HepG2 (cell line): Measurements from ENCODE around the gene NINL. TPM values are rescaled to one million over a fixed set of nuclear protein-coding genes. Genes with fewer than 3 reads are reported as not detected.

Experiments used
- ATF6 ChIP-seq: sonication (generic); formaldehyde crosslinking; conservative IDR thresholded peaks from 2 replicates; pipeline ENCODE4 v1.4.0; 2020; ENCODE audit warnings: missing genetic modification reagents
- BHLHE40 ChIP-seq: IDR thresholded peaks from 2 replicates; pipeline ENCODE4 v1.6.1; 2011; ENCODE audit warnings: low read length, improper control_type of control experiment
- HMGA1 ChIP-seq: sonication (generic); formaldehyde crosslinking; conservative IDR thresholded peaks from 2 replicates; pipeline ENCODE4 v1.4.0; 2020; ENCODE audit warnings: missing genetic modification reagents
- KDM5B ChIP-seq: sonication (generic); formaldehyde crosslinking; IDR thresholded peaks from 2 replicates; pipeline ENCODE4 v1.4.0; 2020; ENCODE audit warnings: missing genetic modification reagents, mild to moderate bottlenecking, borderline replicate concordance
- MAF1 ChIP-seq: sonication (generic); formaldehyde crosslinking; IDR thresholded peaks from 2 replicates; pipeline ENCODE4 v1.5.0; 2020; ENCODE audit warnings: missing genetic modification reagents, borderline replicate concordance
- MED13 ChIP-seq: sonication (generic); formaldehyde crosslinking; IDR thresholded peaks from 2 replicates; pipeline ENCODE4 v1.5.0; 2020; ENCODE audit warnings: missing genetic modification reagents
- NFRKB ChIP-seq: fragments of 450-650 bp; IDR thresholded peaks from 2 replicates; pipeline ENCODE4 v1.6.1; 2017
- REST ChIP-seq, 2 experiments: IDR thresholded peaks; 2 replicates each; pipeline ENCODE4 v1.6.1; 2011 to 2012; ENCODE audit warnings: low read length in 2 of 2, borderline replicate concordance in 1 of 2, low read depth in 1 of 2, mild to moderate bottlenecking in 1 of 2, moderate library complexity in 1 of 2
- SOX13 ChIP-seq, 3 experiments: fragments of 450-650 bp in 1 of 3; sonication (generic) in 1 of 3; formaldehyde crosslinking in 1 of 3; IDR thresholded peaks in 2 of 3; conservative IDR thresholded peaks in 1 of 3; 2 replicates each; pipeline versions ENCODE4 v1.5.0 to v1.6.1; 2016 to 2020; ENCODE audit warnings: antibody characterized with exemption in 1 of 3, mild to moderate bottlenecking in 1 of 3, missing compliant biosample characterization in 1 of 3, missing genetic modification reagents in 1 of 3, moderate library complexity in 1 of 3
- SRF ChIP-seq: IDR thresholded peaks from 2 replicates; pipeline ENCODE4 v1.6.1; 2011; ENCODE audit warnings: mild to moderate bottlenecking, low read depth, low read length, moderate library complexity
- YEATS4 ChIP-seq: sonication (generic); formaldehyde crosslinking; IDR thresholded peaks from 2 replicates; pipeline ENCODE4 v1.4.0; 2020; ENCODE audit warnings: missing genetic modification reagents, borderline replicate concordance
- ZNF18 ChIP-seq: sonication (generic); formaldehyde crosslinking; IDR thresholded peaks from 2 replicates; pipeline ENCODE4 v1.8.0; 2022; ENCODE audit warnings: mild to moderate bottlenecking, missing genetic modification reagents; ENCODE audit not compliant: insufficient replicate concordance
- ZNF263 ChIP-seq: sonication (generic); formaldehyde crosslinking; IDR thresholded peaks from 2 replicates; pipeline ENCODE4 v1.4.0; 2020; ENCODE audit warnings: missing genetic modification reagents
- ZNF550 ChIP-seq: sonication (generic); formaldehyde crosslinking; IDR thresholded peaks from 2 replicates; pipeline ENCODE4 v1.4.0; 2020; ENCODE audit warnings: mild to moderate bottlenecking, missing genetic modification reagents, borderline replicate concordance
- ZNF574 ChIP-seq: sonication (generic); formaldehyde crosslinking; IDR thresholded peaks from 2 replicates; pipeline ENCODE4 v1.4.0; 2020; ENCODE audit warnings: missing genetic modification reagents
- ZNF639 ChIP-seq: conservative IDR thresholded peaks from 2 replicates; pipeline ENCODE4 v1.6.1; 2018; ENCODE audit warnings: missing genetic modification reagents
- polyA plus RNA-seq, 8 experiments: library from polyadenylated mRNA; depleted of rRNA in 3 of 8; stranded (reverse) in 7 of 8; unstranded in 1 of 8; fragments of >200 nt; fragmentation: Illumina TruSeq in 4 of 8; extraction: Trizol in 4 of 8; gene quantifications; 2 replicates each; pipeline versions ENCODE4 v1.2.1 to v1.2.3, GENCODE V29; 2011 to 2016; ENCODE audit warnings: low read depth in 4 of 8, missing spikeins in 1 of 8, mixed read lengths in 1 of 8; ENCODE audit not compliant: insufficient read depth in 1 of 8
- total RNA-seq, 5 experiments: library from RNA; depleted of rRNA; stranded (reverse); fragments of >200 nt; fragmentation: Illumina TruSeq; extraction: Trizol; gene quantifications; 2 replicates each; pipeline ENCODE4 v1.2.3, GENCODE V29; 2016; ENCODE audit warnings: low read depth in 1 of 5

NINL gene
- total and polyA plus RNA-seq, 2 of the 13 experiments (the other 11 are each of a cell fraction or from before 2014, with no cell fraction given) = 32.3 to 34.3 TPM

- peak; percentile 89 for TF ChIP-seq ZNF263 (CRISPR knock-in tag)
- TF ChIP-seq YEATS4 (CRISPR knock-in tag) = peak; percentile 50; the same call in 1 of the 2 replicates
- peak; percentile 81 for TF ChIP-seq BHLHE40
- TF ChIP-seq MED13 (CRISPR knock-in tag) = no peak
- no peak for TF ChIP-seq NFRKB
- TF ChIP-seq SRF = no peak
- peak; percentile 17 for TF ChIP-seq ZNF18 (CRISPR knock-in tag)
- TF ChIP-seq SOX13 (IDR thresholded peaks at IDR 0.05) = peak; percentile 72; the same call in 1 of the 2 replicates
- peak in 1 of 2 experiments; percentile 93; a peak in 2 of 4 replicates for TF ChIP-seq SOX13 (CRISPR knock-in tag; conservative IDR thresholded peaks at IDR 0.05 in 1 of 2, IDR thresholded peaks at IDR 0.05 in 1 of 2)
- TF ChIP-seq HMGA1 (CRISPR knock-in tag) = no peak
- TF ChIP-seq REST (IDR thresholded peaks at IDR 0.05; ENCODE audit: borderline replicate concordance in 1 of 2, low read depth in 1 of 2, low read length in 2 of 2) = no peak; a peak in 1 of 4 replicates
- TF ChIP-seq MAF1 (CRISPR knock-in tag) = no peak
- peak; percentile 90; the same call in 1 of the 2 replicates for TF ChIP-seq ZNF550
- TF ChIP-seq KDM5B (CRISPR knock-in tag) = peak; percentile 32; the same call in 1 of the 2 replicates
- TF ChIP-seq ZNF639 (CRISPR knock-in tag) = no peak
- peak; percentile 85 for TF ChIP-seq ZNF574 (CRISPR knock-in tag)
- no peak for TF ChIP-seq ATF6 (CRISPR knock-in tag)
Observed at GRCh38 chr20:25538838-25539665, 46.3 kb downstream of the NINL start (continued).
